ENCODE measurements around the gene TGM3. TPM values are rescaled to one million over a fixed set of nuclear protein-coding genes. Genes with fewer than 3 reads are reported as not detected.

The TGM3 gene
- polyA plus RNA-seq, 1 donor: 0.25 TPM

GRCh38 chr20:2379511-2380229 is 83.9 kb downstream of the TGM3 start:
- DNase-seq (ENCODE audit: low read depth): no peak

- DNase-seq (ENCODE audit: low read depth): no peak
These were observed 84.8 kb downstream of the TGM3 start, which contains the start of gene TGM6 for GRCh38 chr20:2380601-2381000. TGM6 (plus strand) TSS chr20:2380901; CDS start chr20:2380969, 68 bp downstream.

GRCh38 chr20:2381303-2381702 is 85.5 kb downstream of the TGM3 start:
- DNase-seq (ENCODE audit: low read depth): no peak

- no peak for DNase-seq (ENCODE audit: low read depth)
These were observed 87.0 kb downstream of the TGM3 start for GRCh38 chr20:2382833-2383232.

- no peak for DNase-seq (ENCODE audit: low read depth)
These were observed 89.2 kb downstream of the TGM3 start for GRCh38 chr20:2385026-2385425.

GRCh38 chr20:2385496-2385895 is 89.7 kb downstream of the TGM3 start:
- DNase-seq (ENCODE audit: low read depth): no peak

GRCh38 chr20:2386516-2387179 is 90.8 kb downstream of the TGM3 start:
- no peak for DNase-seq (ENCODE audit: low read depth)

- no peak for DNase-seq (ENCODE audit: low read depth)
These were observed 91.4 kb downstream of the TGM3 start for GRCh38 chr20:2387180-2387577.

GRCh38 chr20:2387580-2387979 is 91.8 kb downstream of the TGM3 start:
- DNase-seq (ENCODE audit: low read depth): no peak

Other genes with a start within 250 kb of the TGM3 start
- gene STK35, start 194.2 kb upstream of the TGM3 start, polyA plus RNA-seq (ENCODE audit: insufficient read length): 6.9 TPM
- gene TGM6, start 84.9 kb downstream of the TGM3 start, polyA plus RNA-seq (ENCODE audit: insufficient read length): not detected
- gene SNRPB, start 174.8 kb downstream of the TGM3 start, polyA plus RNA-seq (ENCODE audit: insufficient read length): 86.8 TPM
- 10.5 TPM for gene ZNF343, start 212.9 kb downstream of the TGM3 start, polyA plus RNA-seq (ENCODE audit: insufficient read length)
- gene TMC2, start 240.6 kb downstream of the TGM3 start, polyA plus RNA-seq (ENCODE audit: insufficient read length): 0.10 TPM

Measured in forelimb muscle (tissue), 1 donor.